K562 (cell line): ENCODE measurements around the gene URI1. TPM values are rescaled to one million over a fixed set of nuclear protein-coding genes. Genes with fewer than 3 reads are reported as not detected.

Experiments
- ATAC-seq: fragments of 200-7000 bp; cut with Tn5 transposase; 3 replicates; pipeline ENCODE4 v1.9.1; 2020; ENCODE audit warnings: moderate library complexity
- BruUV-seq: library from RNA; stranded (reverse); fragments of 400-500 nt; replicated peaks from 2 replicates; lab custom pipeline; 2021; lab: Mats Ljungman, UMichigan
- CTCF ChIA-PET: fragments of 300-600 bp; formaldehyde crosslinking; extraction: SDS; loops from one replicate; lab custom pipeline; 2021; ENCODE audit warnings: low intra/inter-chr PET ratio; lab: Yijun Ruan, JAX
- POLR2A ChIA-PET: fragments of 300-600, 350-650 bp; sonication (Branson Sonifier 250); formaldehyde crosslinking; extraction: SDS; loops from one replicate; lab custom pipeline; 2021; ENCODE audit warnings: antibody characterized with exemption, inconsistent platforms; lab: Yijun Ruan, JAX
- DNase-seq, 4 experiments: peaks; one replicate each; pipeline versions ENCODE4 v3.0.0 to v3.0.0-alpha.2; 2011 to 2018; ENCODE audit warnings: low spot score in 3 of 4, mixed read lengths in 3 of 4; ENCODE audit errors: extremely low read depth in 1 of 4
- FAIRE-seq: peaks from 2 replicates; lab custom pipeline; 2011; peaks lifted over from hg19 to GRCh38; lab: Jason Lieb, UNC
- H2AFZ ChIP-seq: 2 replicates; pipeline ENCODE4 v1.6.0; 2011; ENCODE audit warnings: low read depth, low read length, control low read depth, inconsistent platforms
- H3K27ac ChIP-seq: fragments of 200-600 bp; 3 replicates; pipeline ENCODE4 v1.8.0; 2011; ENCODE audit warnings: low read depth, mild to moderate bottlenecking, control low read depth, inconsistent platforms, low read length, moderate library complexity, mixed read lengths; ENCODE audit errors: extremely low read depth
- H3K27me3 ChIP-seq, 2 experiments: fragments of 300-600 bp in 1 of 2; 2 replicates in 1 of 2; 3 replicates in 1 of 2; pipeline versions ENCODE4 v1.6.0 to v1.8.0; 2011; ENCODE audit warnings: inconsistent platforms in 2 of 2, low read length in 2 of 2, mild to moderate bottlenecking in 1 of 2, mixed read lengths in 1 of 2, moderate library complexity in 1 of 2; ENCODE audit not compliant: control insufficient read depth in 2 of 2, insufficient read depth in 2 of 2
- H3K36me3 ChIP-seq: fragments of 300-600 bp; 3 replicates; pipeline ENCODE4 v1.8.0; 2011; ENCODE audit warnings: mild to moderate bottlenecking, low read length, inconsistent platforms; ENCODE audit not compliant: control insufficient read depth, insufficient read depth
- H3K4me1 ChIP-seq, 2 experiments: fragments of 200-600 bp in 1 of 2; replicated peaks in 1 of 2; 2 replicates in 1 of 2; 3 replicates in 1 of 2; pipeline versions ENCODE4 v1.5.1 to v1.8.0; 2011; ENCODE audit warnings: inconsistent platforms in 2 of 2, low read length in 2 of 2, mild to moderate bottlenecking in 1 of 2, mixed read lengths in 1 of 2, moderate library complexity in 1 of 2; ENCODE audit not compliant: control insufficient read depth in 2 of 2, insufficient read depth in 2 of 2
- H3K4me2 ChIP-seq: 2 replicates; pipeline ENCODE4 v1.6.1; 2011; ENCODE audit warnings: low read length, control low read depth, inconsistent platforms, mixed read lengths; ENCODE audit not compliant: insufficient read depth
- H3K4me3 ChIP-seq: fragments of 200-600 bp; sonication (generic), shearing (Covaris generic); 2 replicates; pipeline ENCODE4 v1.5.1; 2016; ENCODE audit warnings: control low read depth, inconsistent platforms
- H3K79me2 ChIP-seq: fragments of 200-600 bp; 3 replicates; pipeline ENCODE4 v1.8.0; 2011; ENCODE audit warnings: low read length, inconsistent platforms; ENCODE audit not compliant: control insufficient read depth, insufficient read depth
- H3K9ac ChIP-seq, 2 experiments: 2 replicates each; pipeline versions ENCODE4 v1.6.0 to v1.6.1; 2011; ENCODE audit warnings: low read depth in 2 of 2, low read length in 2 of 2, control low read depth in 1 of 2, inconsistent platforms in 1 of 2, mild to moderate bottlenecking in 1 of 2, mixed read lengths in 1 of 2; ENCODE audit not compliant: insufficient read depth in 1 of 2
- H3K9me1 ChIP-seq: one replicate; pipeline ENCODE4 v1.6.0; 2011; ENCODE audit warnings: inconsistent platforms, mild to moderate bottlenecking, low read length, moderate library complexity; ENCODE audit not compliant: control insufficient read depth, insufficient read depth
- H3K9me3 ChIP-seq: replicated peaks from 2 replicates; pipeline ENCODE4 v1.5.1; 2011; ENCODE audit warnings: low read depth, low read length, inconsistent platforms; ENCODE audit not compliant: control insufficient read depth, insufficient read depth
- H4K20me1 ChIP-seq: replicated peaks from 2 replicates; pipeline ENCODE4 v1.6.1; 2011; ENCODE audit warnings: low read length, inconsistent platforms, mixed read lengths; ENCODE audit not compliant: control insufficient read depth, insufficient read depth
- ATF4 ChIP-seq: fragments of 450-650 bp; formaldehyde crosslinking; IDR thresholded peaks from 2 replicates; pipeline ENCODE4 v1.4.0; 2022; ENCODE audit warnings: mild to moderate bottlenecking, moderate library complexity
- BCLAF1 ChIP-seq, 2 experiments: fragments of 450-650 bp in 1 of 2; IDR thresholded peaks; 2 replicates each; pipeline ENCODE4 v1.6.1; 2011 to 2017; ENCODE audit warnings: low read depth in 2 of 2, antibody characterized with exemption in 1 of 2, borderline replicate concordance in 1 of 2, low read length in 1 of 2, mild to moderate bottlenecking in 1 of 2, mixed read lengths in 1 of 2; ENCODE audit not compliant: control insufficient read depth in 1 of 2
- COPS2 ChIP-seq: fragments of 450-650 bp; conservative IDR thresholded peaks from 2 replicates; pipeline ENCODE4 v1.6.1; 2016; ENCODE audit warnings: mild to moderate bottlenecking, moderate library complexity
- PRDM10 ChIP-seq: fragments of 450-650 bp; IDR thresholded peaks from 2 replicates; pipeline ENCODE4 v1.6.1; 2018; ENCODE audit not compliant: partially characterized antibody
- RNF2 ChIP-seq: sonication (generic); IDR thresholded peaks from 2 replicates; pipeline ENCODE4 v1.6.1; 2016
- SAFB2 ChIP-seq: fragments of 200-400 bp; formaldehyde crosslinking; IDR thresholded peaks from 2 replicates; pipeline ENCODE4 v1.6.1; 2018; ENCODE audit warnings: borderline replicate concordance, low read length, low read depth, moderate library complexity; ENCODE audit not compliant: severe bottlenecking
- ZNF140 ChIP-seq: fragments of 250-450 bp; sonication (Bioruptor Pico); IDR thresholded peaks from 2 replicates; pipeline ENCODE4 v1.8.0; 2021; ENCODE audit warnings: moderate library complexity, mild to moderate bottlenecking, inconsistent platforms
- ZNF395 ChIP-seq: fragments of 200-800 bp; sonication (Bioruptor generic); IDR thresholded peaks from 2 replicates; pipeline ENCODE4 v1.6.1; 2017; ENCODE audit warnings: missing genetic modification characterization, missing compliant biosample characterization
- WGBS: fragments of 100-300 bp; shearing (Covaris generic); methylation state at CpG from one replicate; pipeline ENCODE4 v1.1.6; 2016; ENCODE audit warnings: low coverage, mixed read lengths; ENCODE audit not compliant: insufficient coverage; ENCODE audit errors: missing lambda C conversion rate; 5-methylcytosine and 5-hydroxymethylcytosine counted together
- in situ Hi-C: fragments of 300-500 bp; cut with MboI; formaldehyde crosslinking; loops from 4 replicates; pipeline ENCODE4 v1.15.0; 2018; ENCODE audit warnings: inconsistent platforms, mixed read lengths
- intact Hi-C: fragments of 100-400 bp; cut with micrococcal nuclease; formaldehyde crosslinking; loops from 2 replicates; pipeline ENCODE4 v1.14.2; 2022
- polyA plus RNA-seq, 8 experiments: library from polyadenylated mRNA; depleted of rRNA in 4 of 8; stranded (reverse) in 5 of 8; unstranded in 3 of 8; fragments of >200 nt; fragmentation: Nextera tagmentation in 2 of 8; fragmentation: Illumina TruSeq in 1 of 8; extraction: Ambion mirVana in 2 of 8; extraction: Trizol in 1 of 8; gene quantifications; 2 replicates each; pipeline versions ENCODE4 v1.2.1 to v1.2.3, GENCODE V29; 2011 to 2014; ENCODE audit warnings: inconsistent platforms in 1 of 8, missing spikeins in 1 of 8
- total RNA-seq, 7 experiments: library from RNA; depleted of rRNA in 6 of 7; stranded (reverse); fragments of >200 nt in 6 of 7; fragmentation: Illumina TruSeq in 2 of 7; extraction: Trizol in 2 of 7; gene quantifications; 2 replicates each; pipeline versions ENCODE4 v1.2.1 to v1.2.3, GENCODE V29; 2011 to 2021; ENCODE audit warnings: low replicate concordance in 1 of 7

The URI1 gene
- total and polyA plus RNA-seq, 9 of the 15 experiments (the other 6 are each of a cell fraction or from before 2014, with no cell fraction given), result 16.9 to 87.4 (median 63.9) TPM

- TF ChIP-seq BCLAF1 (IDR thresholded peaks at IDR 0.05; ENCODE audit: borderline replicate concordance in 1 of 2, control insufficient read depth in 1 of 2, low read depth in 2 of 2, low read length in 1 of 2), result no peak
- TF ChIP-seq ZNF395 (CRISPR knock-in tag), result no peak
Observed at GRCh38 chr19:29904017-29904416, 38.0 kb upstream of the URI1 start (continued).

GRCh38 chr19:29908963-29909944 lies 32.8 kb upstream of the URI1 start:
- BruUV-seq, result no TSS peak
- Histone ChIP-seq H3K4me1 (no peaks in the 10 kb centered on the region; a peak in 1 of 5 replicates), H3K79me2 (no peaks in the 10 kb centered on the region), H2AFZ (no peak overlapping the region), H3K9me1 (no peaks in the 10 kb centered on the region), H3K36me3 (no peaks in the 10 kb centered on the region), H4K20me1 (no peaks in the 10 kb centered on the region), H3K9me3 (no peaks in the 10 kb centered on the region), H3K4me2 (no peak overlapping the region), H3K27me3 (no peaks in the 10 kb centered on the region), H3K9ac (peak overlapping the region in 1 of 2 experiments; percentile 52; a peak in 1 of 4 replicates), H3K4me3 (no peak overlapping the region), H3K27ac (no peak overlapping the region)
- ChIA-PET POLR2A (no interaction called here), CTCF (no interaction called here)
- DNase-seq (no peak), ATAC-seq (no peak), FAIRE-seq (no peak)
- intact Hi-C loops, result no loop called here
- 25% methylated on average over 18 of the region's 18 CpGs for WGBS
- in situ Hi-C loops, result no loop called here
- TF ChIP-seq COPS2, result no peak
- TF ChIP-seq SAFB2, result no peak
- TF ChIP-seq ZNF140, result no peak
- TF ChIP-seq RNF2, result no peak
- no peak for TF ChIP-seq ATF4 (CRISPR knock-in tag)
- TF ChIP-seq PRDM10, result no peak
